Left lung (tissue), 10 donors: ENCODE results near the gene NAP1L4. TPM values are rescaled to one million over a fixed set of nuclear protein-coding genes. Genes with fewer than 3 reads are reported as not detected.

Source experiments
- ATAC-seq: fragments of 200-7000 bp; cut with Tn5 transposase; one replicate; pipeline ENCODE4 v1.9.1; 2020; ENCODE audit warnings: moderate library complexity
- DNase-seq, 4 donors: peaks; one replicate each; pipeline ENCODE4 v3.0.0-alpha.2; 2013 to 2020
- H3K27ac ChIP-seq, 2 donors: fragments of 200-600 bp; sonication (generic) in 1 of 2; one replicate each; pipeline versions ENCODE4 v1.5.0 to v1.8.0; 2020 to 2021
- H3K27me3 ChIP-seq, 2 donors: fragments of 200-600 bp; sonication (generic) in 1 of 2; one replicate each; pipeline versions ENCODE4 v1.5.0 to v1.8.0; 2020 to 2021
- H3K36me3 ChIP-seq, 2 donors: fragments of 200-600 bp; sonication (generic) in 1 of 2; one replicate each; pipeline versions ENCODE4 v1.5.0 to v1.8.0; 2020 to 2021
- H3K4me1 ChIP-seq, 2 donors: fragments of 200-600 bp; one replicate each; pipeline ENCODE4 v1.8.0; 2021
- H3K4me3 ChIP-seq, 2 donors: fragments of 200-600 bp; sonication (generic) in 1 of 2; one replicate each; pipeline versions ENCODE4 v1.5.0 to v1.8.0; 2020 to 2021; ENCODE audit warnings: mild to moderate bottlenecking in 1 of 2
- H3K9me3 ChIP-seq, 2 donors: fragments of 200-600 bp; sonication (generic) in 1 of 2; one replicate each; pipeline versions ENCODE4 v1.5.0 to v1.8.0; 2020 to 2021
- intact Hi-C, 2 donors: fragments of 100-400 bp; cut with DNase I; formaldehyde crosslinking; loops; one replicate each; pipeline versions ENCODE4 v1.11.2 to v1.14.2; 2022
- polyA plus RNA-seq, 6 donors: library from polyadenylated mRNA; unstranded; fragments of 120-200 nt; gene quantifications; one replicate each; pipeline ENCODE4 v1.2.1, GENCODE V29; 2013; ENCODE audit not compliant: insufficient read length in 6 of 6
- total RNA-seq, 2 donors: library from RNA; stranded (reverse); fragmentation: NEBNext Ultra II Directional; extraction: Animal tissue kit (Norgen Biotek cat#: 25700); gene quantifications; one replicate each; pipeline ENCODE4 v1.2.1, GENCODE V29; 2021
- TF ChIP-seq, protein P1 (sequence below), 2 donors: fragments of 200-600 bp; sonication (generic) in 1 of 2; IDR thresholded peaks; one replicate each; pipeline versions ENCODE4 v1.5.0 to v1.8.0; 2021; ENCODE audit warnings: antibody characterized with exemption in 2 of 2
- donor health status: DM: no; HTN: yes; CAD: no.
- donor health status: DM: no; HTN: no; CAD: no.

NAP1L4 gene
- total and polyA plus RNA-seq, 8 donors, result 101 to 204 (median 180) TPM

- Histone ChIP-seq H3K9me3 (no peaks in the 10 kb centered on the region), H3K27me3 (no peaks in the 10 kb centered on the region), H3K4me3 (no peak overlapping the region), H3K36me3 (peaks cover 0 to 49% of the 10 kb centered on the region in 2 donors), H3K27ac (peak overlapping the region; percentile 64 to 79), H3K4me1 (peaks cover 8 to 44% of the 10 kb centered on the region in 2 donors)
- TF ChIP-seq, protein P1, sequence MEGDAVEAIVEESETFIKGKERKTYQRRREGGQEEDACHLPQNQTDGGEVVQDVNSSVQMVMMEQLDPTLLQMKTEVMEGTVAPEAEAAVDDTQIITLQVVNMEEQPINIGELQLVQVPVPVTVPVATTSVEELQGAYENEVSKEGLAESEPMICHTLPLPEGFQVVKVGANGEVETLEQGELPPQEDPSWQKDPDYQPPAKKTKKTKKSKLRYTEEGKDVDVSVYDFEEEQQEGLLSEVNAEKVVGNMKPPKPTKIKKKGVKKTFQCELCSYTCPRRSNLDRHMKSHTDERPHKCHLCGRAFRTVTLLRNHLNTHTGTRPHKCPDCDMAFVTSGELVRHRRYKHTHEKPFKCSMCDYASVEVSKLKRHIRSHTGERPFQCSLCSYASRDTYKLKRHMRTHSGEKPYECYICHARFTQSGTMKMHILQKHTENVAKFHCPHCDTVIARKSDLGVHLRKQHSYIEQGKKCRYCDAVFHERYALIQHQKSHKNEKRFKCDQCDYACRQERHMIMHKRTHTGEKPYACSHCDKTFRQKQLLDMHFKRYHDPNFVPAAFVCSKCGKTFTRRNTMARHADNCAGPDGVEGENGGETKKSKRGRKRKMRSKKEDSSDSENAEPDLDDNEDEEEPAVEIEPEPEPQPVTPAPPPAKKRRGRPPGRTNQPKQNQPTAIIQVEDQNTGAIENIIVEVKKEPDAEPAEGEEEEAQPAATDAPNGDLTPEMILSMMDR (IDR thresholded peaks at IDR 0.05), result no peak
- intact Hi-C loops, result no loop called here
- ATAC-seq (peak; percentile 31), DNase-seq (peak in 1 of 4 donors; percentile 79)
These were observed 47.6 kb downstream of the NAP1L4 start for GRCh38 chr11:2944530-2944929.

DNA sequence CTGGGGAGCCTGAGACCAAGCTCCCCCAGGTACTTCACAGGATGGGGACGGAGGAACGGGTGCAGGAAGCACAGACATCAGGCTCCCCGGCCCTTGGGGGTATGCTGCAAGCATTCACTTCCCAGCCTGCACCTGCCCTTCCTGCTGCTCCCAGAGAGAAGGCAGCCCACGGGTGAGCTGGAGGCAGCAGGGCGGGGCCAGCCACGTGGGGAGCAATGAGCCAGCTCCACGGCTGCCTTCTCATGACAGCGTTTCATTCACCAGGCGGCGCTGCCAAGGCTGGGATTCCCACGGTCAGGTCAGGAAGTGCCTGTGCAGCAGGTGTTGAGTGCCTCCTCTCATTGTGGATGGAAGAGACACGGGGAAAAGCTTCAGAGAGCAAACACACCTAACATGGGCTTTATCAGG lies 48.4 kb downstream of the NAP1L4 start:
- peaks cover 0 to 5% of the 10 kb centered on the region in 2 donors for H3K9me3 ChIP-seq
- H3K36me3 ChIP-seq, result peaks cover 0 to 41% of the 10 kb centered on the region in 2 donors
- intact Hi-C loops, result no loop called here
- H3K27ac ChIP-seq, result peak overlapping the region in 1 of 2 donors; percentile 30
- peaks cover 8 to 44% of the 10 kb centered on the region in 2 donors for H3K4me1 ChIP-seq
- no peaks in the 10 kb centered on the region for H3K27me3 ChIP-seq
- ATAC-seq (peak; percentile 24), DNase-seq (peak in 1 of 4 donors; percentile 84)
- no peak overlapping the region for H3K4me3 ChIP-seq
- TF ChIP-seq, protein P1 (IDR thresholded peaks at IDR 0.05), result no peak

GRCh38 chr11:2942872-2943710 lies 49.0 kb downstream of the NAP1L4 start:
- ATAC-seq, result no peak
- Histone ChIP-seq H3K27ac (peak overlapping the region in 1 of 2 donors; percentile 30), H3K4me1 (peaks cover 8 to 44% of the 10 kb centered on the region in 2 donors), H3K4me3 (no peak overlapping the region), H3K36me3 (peaks cover 0 to 35% of the 10 kb centered on the region in 2 donors), H3K9me3 (peaks cover 0 to 5% of the 10 kb centered on the region in 2 donors), H3K27me3 (no peaks in the 10 kb centered on the region)
- TF ChIP-seq, protein P1 (IDR thresholded peaks at IDR 0.05), result no peak
- intact Hi-C loops, result no loop called here
- peak in 1 of 4 donors; percentile 54 for DNase-seq

GRCh38 chr11:2942447-2942846 lies 49.7 kb downstream of the NAP1L4 start:
- DNase-seq, result peak in 1 of 4 donors; percentile 48
- Histone ChIP-seq H3K27me3 (no peaks in the 10 kb centered on the region), H3K9me3 (peaks cover 0 to 8% of the 10 kb centered on the region in 2 donors), H3K4me1 (peaks cover 8 to 44% of the 10 kb centered on the region in 2 donors), H3K36me3 (peaks cover 0 to 28% of the 10 kb centered on the region in 2 donors), H3K4me3 (no peak overlapping the region), H3K27ac (no peak overlapping the region)
- no peak for ATAC-seq
- TF ChIP-seq, protein P1 (IDR thresholded peaks at IDR 0.05), result no peak
- intact Hi-C loops, result no loop called here
